GM19468 (cell line): ENCODE measurements around the gene FRAS1.
"Not testable (repeated sequence)": the region's sequence is repeated elsewhere in the genome, so short reads cannot be mapped to it uniquely, and the experiment has no call there.

Experiments
- ATAC-seq: cut with Tn5 transposase; IDR thresholded peaks from one replicate; pipeline ENCODE4 v1.9.1; 2021; ENCODE audit warnings: mild to moderate bottlenecking, moderate library complexity, moderate number of reproducible peaks; ENCODE audit not compliant: unreplicated experiment; ENCODE audit errors: extremely low read depth

Gene FRAS1

DNA sequence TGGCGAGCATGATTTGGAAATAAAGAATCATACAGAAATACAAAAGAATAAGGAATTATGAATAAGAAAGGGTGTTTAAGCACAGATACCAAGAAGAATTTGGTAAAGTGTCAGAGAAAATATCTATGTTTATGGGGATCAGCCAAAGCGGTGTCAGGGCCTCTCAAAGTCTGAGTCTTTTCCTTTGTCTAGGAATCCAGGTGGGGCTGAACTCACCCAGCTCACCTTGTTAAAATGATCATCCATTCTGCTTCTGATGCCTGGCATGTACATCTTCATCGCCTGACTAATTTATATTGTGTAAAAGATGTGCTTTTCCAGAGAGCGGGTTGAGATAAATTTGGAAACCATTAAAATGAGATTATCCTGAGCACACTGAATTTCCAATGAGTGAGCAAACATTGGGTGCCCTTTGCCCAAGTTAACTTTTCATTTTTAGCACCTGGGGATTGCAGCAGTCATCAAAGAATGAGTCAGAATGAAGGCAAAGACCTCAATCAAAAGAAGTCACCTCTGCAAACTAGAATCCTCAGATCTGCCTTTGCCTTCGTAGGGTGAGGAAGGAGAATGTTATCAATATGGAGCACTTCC lies 352.6 kb downstream of the FRAS1 start:
- no peak for ATAC-seq

DNA sequence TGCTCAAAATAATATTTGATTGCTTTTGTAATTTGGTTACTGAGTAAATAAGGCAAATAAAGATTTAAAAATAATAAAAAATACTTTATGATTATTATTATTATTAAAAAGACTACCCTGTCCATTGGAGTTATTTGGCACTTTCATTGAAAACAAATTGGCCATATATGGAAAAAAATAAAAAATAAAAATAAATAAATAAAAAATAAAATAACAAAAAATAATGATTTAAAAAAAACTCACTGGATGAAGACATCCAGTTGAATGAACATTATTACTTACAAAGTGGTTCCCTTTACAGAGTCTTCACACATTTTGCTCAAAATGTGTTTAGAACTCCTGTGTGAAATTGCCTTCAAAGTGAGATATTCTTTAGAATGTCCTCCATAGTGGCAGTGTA lies 353.1 kb downstream of the FRAS1 start:
- no peak for ATAC-seq

DNA sequence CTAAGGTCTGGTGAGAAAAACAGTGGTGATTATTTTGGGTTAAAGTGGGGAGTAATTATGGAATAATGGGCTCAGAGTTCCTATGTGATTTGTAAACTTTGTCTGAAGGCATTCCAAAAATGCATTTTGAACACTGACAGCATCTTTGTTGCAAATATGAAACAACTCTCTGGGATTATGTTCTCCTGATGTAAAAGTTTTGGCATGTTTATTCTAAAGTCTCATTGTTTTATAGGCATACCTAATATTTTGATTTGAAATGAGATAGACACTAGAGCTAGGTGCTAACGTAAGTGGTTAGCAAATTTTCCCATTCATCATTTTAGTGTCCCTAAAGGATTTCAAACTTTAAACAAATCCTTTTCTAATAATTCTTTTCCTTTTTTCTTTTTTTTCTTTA lies 353.6 kb downstream of the FRAS1 start:
- no peak for ATAC-seq

DNA sequence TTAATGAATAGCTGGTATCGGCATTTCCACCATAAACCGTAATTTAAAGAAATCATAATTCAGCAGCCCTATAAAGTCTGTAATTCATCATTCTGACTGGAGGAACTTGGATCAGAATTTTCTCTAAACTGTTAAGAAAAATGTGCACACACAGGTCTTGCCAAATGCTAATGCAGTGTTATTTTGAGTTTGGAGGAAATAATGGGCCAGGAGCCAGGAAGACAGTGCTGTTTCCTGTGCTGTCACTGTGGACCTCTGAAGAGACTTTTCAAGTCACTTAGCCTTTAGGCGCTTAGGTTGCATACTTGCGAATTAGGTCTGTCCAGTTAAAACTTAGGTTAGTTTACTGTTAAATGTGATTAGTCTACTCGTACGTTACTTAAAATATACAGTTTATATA lies 357.0 kb downstream of the FRAS1 start:
- ATAC-seq, result no peak

DNA sequence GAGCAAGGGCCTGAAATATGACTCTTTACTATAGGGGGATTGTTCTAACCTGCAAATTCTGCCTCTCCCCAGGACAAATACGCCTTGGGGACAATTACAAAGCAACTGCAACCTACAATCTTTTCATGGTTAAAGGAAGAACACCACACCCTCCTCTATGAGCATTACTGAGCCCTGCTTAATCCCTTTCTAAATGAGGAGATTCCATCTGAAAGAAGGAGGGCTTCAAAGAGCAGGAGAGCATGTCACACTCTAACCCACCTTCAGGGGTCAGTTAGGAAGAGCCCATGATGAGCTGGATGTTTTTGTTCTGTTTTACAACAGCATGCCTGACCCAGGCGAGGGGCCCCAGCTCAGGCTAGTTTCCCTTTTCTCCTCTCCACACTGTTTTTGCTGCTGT lies 360.5 kb downstream of the FRAS1 start:
- ATAC-seq, result no peak

DNA sequence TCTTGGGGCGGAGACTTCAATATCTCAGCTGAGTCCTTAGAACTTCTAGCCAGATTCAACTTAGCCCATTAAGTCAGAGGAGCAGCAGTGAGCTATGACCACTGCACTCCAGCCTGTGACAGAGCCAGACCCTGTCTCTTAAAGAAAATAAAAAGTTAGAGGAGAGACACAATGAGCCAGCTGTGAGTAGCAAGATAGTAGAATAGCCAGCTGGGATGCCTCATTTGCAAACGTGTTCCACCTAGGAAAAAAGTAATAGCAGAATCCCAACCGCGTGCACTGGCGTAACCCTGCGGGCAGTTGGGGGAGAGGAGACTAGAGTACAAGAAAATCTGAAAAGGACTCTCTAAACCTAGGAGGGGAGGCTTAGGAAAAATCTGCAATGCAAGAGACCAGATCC lies 361.3 kb downstream of the FRAS1 start:
- no peak for ATAC-seq

DNA sequence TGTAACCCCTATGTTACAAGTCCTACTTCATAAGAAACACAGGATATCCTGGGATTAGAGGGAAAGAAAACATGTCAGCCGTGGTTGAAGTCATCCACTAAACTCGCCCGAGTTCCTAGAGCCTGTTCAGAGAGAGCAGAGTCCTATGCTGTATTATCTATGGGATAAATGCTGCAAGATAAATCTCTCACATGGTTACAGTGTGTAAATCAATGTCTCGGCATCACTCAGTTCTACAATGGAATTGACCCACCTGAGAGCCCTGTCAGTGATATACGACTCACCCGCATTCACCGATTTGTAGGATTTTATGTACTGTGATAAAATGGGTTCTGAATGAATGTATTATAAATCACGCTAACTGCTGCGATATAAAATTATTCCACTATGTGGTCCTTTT lies 366.7 kb downstream of the FRAS1 start:
- ATAC-seq, result no peak

DNA sequence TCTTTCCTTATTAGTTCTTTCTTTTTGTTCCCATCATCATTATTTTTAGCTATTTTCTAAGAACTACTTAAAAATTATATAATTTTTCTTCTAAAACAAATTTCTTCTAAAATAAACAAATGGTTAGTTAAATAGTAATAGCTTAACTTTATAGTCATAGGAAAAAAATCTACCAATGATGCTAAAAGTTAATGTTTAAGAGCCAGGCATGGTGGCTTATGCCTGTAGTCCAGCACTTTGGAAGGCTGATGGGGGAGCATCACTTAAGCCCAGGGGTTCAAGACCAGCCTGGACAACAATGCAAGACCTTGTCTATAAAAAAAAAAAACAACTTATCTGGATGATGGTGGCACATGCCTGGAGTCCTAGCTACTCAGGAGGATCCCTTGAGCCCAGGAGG lies 367.3 kb downstream of the FRAS1 start:
- ATAC-seq, result no peak

DNA sequence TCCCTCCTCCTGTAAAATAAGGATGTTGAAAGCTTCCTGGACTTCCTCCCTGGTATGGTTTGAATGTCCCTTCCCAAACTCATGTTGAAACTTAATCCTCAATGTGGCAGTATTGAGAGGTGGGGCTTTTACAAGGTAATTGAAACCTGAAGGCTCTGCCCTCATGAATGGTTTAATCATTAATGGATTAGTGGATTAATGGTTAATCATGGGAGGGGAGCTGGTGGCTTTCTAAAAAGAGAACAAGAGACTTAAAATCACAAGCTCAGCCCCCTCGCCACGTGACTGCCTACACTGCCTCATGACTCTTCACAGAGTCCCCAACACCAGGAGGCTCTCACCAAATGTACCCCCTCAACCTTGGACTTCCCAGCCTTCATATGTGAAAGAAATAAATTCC lies 369.8 kb downstream of the FRAS1 start:
- no peak for ATAC-seq

DNA sequence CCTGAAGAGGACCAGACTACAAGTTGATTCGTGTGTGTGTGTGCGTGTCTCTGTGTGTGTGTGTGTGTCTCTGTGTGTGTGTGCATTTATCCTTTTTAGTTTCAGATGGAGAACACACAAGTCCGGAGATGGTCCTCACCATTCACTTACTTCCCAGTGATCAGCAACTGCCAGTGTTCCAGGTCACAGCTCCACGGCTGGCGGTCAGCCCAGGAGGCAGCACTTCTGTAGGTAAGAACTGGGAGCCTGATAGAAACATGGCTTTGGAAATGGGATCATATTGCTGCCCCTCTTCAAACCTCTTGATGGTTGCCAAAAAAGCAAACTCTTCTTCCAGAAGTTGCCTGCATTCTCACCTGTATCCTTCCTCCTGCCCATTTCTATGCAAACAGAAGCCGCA lies 371.9 kb downstream of the FRAS1 start:
- no peak for ATAC-seq

DNA sequence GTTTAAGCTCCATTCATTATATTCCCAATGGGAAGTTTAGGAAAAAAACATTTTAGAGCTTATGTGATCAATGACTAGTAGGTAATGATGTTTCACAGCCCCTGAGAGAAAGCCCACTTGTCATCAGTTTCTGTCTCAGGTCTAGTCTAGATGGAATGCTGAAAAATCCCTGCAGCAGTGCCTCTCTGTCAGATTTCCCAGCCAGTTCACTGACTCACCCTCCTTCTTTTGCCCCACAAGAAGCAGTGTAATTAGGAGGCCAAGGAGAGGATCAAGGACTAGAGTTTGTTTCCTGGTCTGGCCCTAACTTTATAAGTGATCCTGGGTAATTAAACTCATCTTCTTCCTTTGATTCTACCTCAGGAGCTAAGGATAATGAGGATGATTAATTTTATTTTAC lies 375.8 kb downstream of the FRAS1 start:
- no peak for ATAC-seq

DNA sequence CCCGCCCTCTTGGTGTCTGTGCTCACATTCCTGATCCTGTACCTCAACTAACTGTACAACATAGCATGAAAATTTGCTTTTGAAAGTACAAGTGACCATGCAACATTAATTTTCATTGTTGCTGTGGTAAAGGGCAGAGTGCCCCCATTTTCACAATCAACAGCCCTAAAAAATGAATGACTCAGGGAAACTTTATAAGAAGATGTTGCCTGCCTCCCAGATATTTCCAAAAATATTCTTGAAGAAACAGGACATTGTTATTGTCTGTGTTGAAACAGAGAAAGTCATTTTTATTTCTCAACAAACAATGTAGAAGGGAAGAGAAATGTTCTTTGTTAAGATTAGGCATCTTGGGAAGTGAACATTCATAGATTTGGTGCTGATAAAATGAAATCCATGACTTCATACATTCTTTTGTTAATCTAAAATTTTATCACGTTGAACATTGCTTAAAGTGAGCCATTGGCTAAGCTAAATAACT lies 380.5 kb downstream of the FRAS1 start:
- no peak for ATAC-seq

DNA sequence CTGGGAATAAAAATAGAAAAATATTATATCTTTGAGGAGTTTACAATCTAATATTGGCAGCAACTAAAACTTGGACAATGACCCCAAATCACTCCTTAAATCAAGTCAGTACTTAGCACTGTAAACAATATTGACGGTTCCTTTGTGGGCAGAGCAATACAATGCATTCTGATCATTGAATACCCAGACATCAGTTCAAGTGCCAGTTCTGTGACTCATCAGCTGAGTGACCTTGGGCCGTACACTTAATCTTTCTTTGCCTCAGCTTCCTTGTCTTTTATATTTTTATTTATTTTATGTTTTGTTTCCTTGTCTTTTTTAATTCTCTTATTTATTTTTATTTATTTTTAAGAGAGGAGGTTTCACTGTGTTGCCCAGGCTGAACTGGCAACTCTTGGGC lies 382.2 kb downstream of the FRAS1 start:
- no peak for ATAC-seq

DNA sequence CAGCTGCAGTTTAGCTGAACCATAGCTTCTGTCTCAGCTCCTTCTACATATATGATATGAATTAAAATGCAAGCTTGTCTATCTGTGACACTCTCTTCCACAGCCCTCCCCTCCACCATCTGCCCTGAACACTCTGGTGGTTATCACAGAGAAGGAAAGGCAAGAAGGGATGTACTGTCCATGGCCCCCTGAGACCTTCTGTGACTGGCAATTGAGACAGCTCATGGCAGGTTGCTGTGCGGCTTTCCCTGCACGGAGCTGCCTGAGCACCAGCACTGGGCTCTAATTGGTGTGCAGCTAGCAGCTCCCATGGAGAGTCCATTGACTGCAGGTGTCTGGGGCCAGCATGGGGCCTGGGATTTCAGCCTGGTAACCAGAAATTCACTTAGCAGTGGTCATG lies 384.6 kb downstream of the FRAS1 start:
- no peak for ATAC-seq

DNA sequence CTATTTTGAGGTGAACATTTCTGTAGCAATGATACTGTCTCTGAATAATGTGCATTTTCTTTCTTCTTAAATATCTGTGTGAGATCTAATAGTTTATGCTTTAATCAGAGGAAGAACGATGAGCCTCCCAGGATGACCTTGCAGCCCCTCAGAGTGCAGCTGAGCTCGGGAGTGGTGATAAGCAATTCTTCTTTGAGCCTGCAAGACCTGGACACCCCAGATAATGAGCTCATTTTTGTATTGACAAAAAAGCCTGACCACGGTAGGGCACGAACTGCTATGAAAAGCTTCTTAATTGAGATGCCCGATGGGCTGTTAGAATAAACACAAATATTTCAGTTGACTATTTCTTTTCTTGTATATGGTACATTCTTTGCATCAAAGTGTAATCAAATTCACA lies 389.5 kb downstream of the FRAS1 start:
- ATAC-seq, result no peak

DNA sequence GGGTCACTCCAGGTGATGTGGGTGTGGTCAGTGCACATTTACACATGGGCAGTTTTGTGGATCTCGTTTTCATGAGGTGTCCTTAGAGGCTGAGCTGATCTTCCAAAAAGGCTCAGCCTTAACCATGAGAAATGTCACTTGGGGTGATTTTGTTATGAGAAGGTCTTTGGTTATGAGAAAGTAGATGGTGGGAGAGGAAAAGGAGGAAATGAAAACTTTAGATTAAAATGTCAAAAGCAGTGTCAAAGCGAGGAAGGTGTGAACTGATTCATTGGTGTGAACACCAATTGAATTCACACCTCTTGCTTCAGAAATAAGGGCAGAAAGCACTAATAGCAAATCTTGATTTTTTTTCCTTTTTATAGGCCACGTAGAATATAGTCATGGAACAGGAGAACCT lies 394.3 kb downstream of the FRAS1 start:
- no peak for ATAC-seq

DNA sequence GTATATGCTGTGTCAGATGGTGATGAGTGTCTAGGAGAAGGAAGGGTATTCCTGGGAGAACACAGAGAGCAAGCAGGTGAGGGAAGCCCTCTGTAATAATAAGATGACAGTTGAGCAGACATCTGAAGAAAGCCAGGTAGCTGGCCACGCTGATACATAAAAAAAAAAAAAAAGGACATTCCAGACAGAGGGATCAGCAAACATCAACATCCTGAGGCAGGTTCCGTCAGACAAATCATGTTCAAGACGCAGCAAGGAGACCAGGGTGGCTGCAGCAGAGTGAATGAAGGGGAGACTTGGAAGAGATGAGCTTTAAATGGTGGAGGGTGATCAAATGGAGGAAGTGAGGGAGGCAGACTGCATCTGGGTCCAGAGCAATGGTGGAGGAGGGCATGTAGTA lies 396.9 kb downstream of the FRAS1 start:
- no peak for ATAC-seq

DNA sequence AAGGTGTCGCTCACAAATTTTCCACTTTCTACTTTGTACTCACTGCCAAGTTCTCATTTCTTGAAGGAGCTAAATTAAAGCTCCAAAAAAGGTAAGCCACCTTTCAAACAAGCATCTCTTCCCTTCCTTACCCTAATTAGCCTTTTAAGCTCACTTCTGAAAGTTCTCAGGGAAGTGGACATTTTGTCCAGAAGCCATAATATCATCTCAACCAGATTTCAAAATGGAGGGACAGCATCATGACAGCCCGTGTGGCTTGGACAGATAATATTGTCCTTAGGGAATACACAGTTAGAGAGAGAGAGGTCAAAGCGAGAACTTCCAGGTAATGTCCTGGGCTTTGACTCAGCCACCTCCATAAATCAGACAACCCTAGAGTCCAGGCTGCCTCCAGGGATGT lies 400.6 kb downstream of the FRAS1 start:
- ATAC-seq, result no peak

DNA sequence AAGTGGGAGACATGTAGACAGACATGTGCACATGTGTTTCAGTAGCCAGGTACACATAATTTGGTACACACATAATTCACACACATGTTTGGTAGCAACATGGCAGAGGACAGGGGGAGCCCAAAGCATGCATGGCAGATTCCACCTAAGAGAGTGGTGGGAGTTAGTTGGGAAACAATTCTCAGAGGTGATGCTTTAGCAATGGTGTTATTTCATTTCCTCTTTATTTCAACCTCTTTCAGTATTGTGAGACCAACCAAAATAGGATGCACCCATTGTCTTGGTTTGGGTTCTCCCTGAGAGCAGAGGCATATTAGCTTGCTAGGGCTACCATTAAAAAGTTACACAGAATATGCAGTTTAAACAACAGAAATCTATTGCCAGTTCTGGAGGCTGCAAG lies 402.2 kb downstream of the FRAS1 start:
- peak; percentile 32 for ATAC-seq

DNA sequence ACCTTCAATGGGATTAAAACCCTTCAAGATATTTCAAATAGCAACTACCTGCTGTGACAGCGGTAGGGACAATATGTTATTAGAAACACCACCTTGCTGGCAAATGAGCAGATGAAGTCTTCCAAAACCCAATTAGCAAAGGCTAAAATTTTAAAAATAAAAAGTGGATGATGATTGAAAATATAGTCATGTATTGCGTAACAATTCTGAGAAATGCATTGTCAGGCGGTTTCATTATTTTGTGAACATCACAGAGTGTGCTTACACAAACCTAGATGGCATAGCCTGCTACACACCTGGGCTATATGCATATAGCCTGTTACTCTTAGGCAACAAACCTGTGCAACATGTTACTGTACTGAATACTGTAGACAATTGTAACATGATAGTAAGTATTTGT lies 403.2 kb downstream of the FRAS1 start:
- no peak for ATAC-seq

DNA sequence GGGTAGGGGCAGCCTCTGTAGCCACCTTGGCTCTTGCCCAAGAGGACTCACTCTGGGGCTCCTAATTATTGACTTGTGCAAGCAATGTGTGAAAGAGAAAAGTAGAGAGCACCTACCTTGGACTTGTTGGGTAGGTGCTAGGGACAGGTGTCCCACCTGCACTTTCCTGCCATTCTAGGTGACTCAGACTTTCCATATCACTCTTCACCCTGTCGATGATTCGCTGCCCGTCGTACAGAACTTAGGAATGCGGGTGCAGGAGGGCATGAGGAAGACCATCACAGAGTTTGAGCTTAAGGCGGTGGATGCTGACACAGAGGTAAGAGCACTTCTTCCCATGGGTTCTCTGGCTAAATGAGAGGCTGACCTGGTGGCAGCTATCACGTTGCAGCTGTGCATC lies 407.1 kb downstream of the FRAS1 start:
- ATAC-seq, result no peak

DNA sequence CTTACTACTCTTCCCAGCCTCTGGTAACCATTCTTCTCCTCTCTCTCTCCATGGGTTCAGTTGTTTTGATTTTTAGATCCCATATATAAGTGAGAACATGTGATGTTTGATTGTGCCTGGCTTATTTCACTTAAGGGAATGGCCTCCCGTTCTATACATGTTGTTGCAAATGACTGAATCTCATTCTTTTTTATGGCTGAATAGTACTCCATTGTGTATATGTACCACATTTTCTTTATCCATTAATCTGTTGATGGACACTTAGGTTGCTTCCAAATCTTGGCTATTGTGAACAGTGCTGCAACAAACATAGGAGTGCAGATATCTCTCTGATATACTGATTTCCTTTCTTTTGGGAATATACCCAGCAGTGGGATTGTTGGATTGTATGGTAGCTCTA lies 410.1 kb downstream of the FRAS1 start:
- ATAC-seq, result not testable (repeated sequence)

DNA sequence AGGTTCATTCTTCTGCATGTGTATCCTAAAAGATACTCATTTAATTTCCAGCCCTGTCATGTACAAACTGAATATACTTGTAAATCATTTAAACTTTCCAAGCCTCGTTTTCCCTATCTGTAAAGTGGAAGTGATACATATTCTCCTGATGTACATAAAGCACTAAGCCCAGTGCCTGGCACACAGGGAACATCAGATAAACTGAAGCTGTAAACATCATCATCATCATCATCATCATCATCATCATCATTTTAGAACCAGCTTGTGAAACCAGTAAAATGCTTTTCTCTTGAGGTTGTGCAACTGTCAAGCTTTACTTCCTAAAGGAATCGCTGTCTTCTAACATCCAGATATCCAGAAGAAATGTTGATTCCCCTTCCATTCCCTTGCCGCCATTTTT lies 411.1 kb downstream of the FRAS1 start:
- ATAC-seq, result no peak
